Measurements from ENCODE around the gene MGAT5.

The MGAT5 gene

DNA sequence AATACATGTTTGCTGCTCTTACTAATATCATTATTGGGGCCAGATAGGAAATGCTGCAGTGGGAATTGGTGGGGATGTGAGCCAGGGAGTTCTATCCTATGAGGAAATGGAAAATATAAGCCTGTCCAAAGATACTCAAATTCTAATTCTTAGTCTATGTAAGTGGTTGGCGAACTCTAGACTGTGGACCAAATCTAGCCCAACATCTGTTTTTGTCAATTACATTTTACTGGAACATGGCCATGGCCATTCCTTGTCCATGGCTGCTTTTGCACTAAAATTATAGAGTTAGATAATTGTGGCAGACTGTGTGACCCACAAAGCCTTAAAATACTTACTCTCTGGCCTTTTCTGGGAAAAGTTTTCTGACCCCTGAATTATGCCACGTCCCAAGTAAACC, 113.3 kb downstream of the MGAT5 start:
- TF ChIP-seq ZFX (IDR thresholded peaks at IDR 0.05) (no peak), CTCF (conservative IDR thresholded peaks at IDR 0.05) (no peak)
- H3K27ac ChIP-seq = no peak overlapping the region

GRCh38 chr2:134368009-134368817, 114.3 kb downstream of the MGAT5 start:
- no peak for TF ChIP-seq CTCF (conservative IDR thresholded peaks at IDR 0.05)
- no peak for TF ChIP-seq ZFX (IDR thresholded peaks at IDR 0.05)
- no peak overlapping the region for H3K27ac ChIP-seq

DNA sequence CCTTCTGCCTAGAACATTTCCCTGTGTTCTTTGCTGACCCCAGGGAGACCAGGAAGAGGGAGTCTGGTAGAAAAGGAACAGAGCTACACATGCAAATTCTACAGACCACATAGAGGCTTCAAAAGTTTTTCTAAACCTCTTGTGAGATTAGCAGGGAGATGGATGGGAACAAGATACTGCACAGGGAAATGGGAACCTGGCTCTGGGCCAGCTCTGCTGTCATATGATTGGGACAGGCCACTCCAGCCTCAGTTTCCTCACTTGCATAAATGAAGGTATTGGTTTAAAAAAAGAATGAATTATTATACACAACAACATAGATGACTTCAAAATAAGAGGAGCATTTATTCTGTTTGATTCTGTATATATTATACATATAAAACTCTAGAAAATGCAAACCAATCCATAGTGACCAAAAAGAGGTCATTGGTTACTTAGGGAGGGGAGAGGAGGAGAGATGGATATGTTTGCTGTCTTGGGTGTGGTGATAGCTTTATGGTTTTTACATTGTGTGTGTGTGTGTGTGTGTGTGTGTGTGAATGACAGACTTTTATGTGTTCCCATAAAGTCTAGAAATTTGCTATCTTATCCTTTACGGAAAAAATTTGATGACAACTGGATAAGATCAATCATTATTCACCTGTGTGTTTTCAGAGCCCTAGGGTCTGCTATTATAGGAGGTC, 115.5 kb downstream of the MGAT5 start:
- TF ChIP-seq CTCF (conservative IDR thresholded peaks at IDR 0.05) (no peak), ZFX (IDR thresholded peaks at IDR 0.05) (no peak)

GRCh38 chr2:134370655-134371445, 117.0 kb downstream of the MGAT5 start:
- TF ChIP-seq CTCF (conservative IDR thresholded peaks at IDR 0.05) (no peak), ZFX (IDR thresholded peaks at IDR 0.05) (no peak)
- H3K27ac ChIP-seq = no peak overlapping the region

More for the DNA sequence above, 115.5 kb downstream of the MGAT5 start:
- H3K27ac ChIP-seq = no peak overlapping the region

GRCh38 chr2:134372141-134372540, 118.3 kb downstream of the MGAT5 start:
- no peak for TF ChIP-seq ZFX (IDR thresholded peaks at IDR 0.05)
- TF ChIP-seq CTCF (conservative IDR thresholded peaks at IDR 0.05) = no peak
- H3K27ac ChIP-seq = no peak overlapping the region

- TF ChIP-seq CTCF (conservative IDR thresholded peaks at IDR 0.05) = no peak
- TF ChIP-seq ZFX (IDR thresholded peaks at IDR 0.05) = no peak
- no peak overlapping the region for H3K27ac ChIP-seq
Measured at GRCh38 chr2:134372611-134373131, 118.8 kb downstream of the MGAT5 start.
